HEK293 (cell line): ENCODE results near the gene SLC25A30.

Experiments used
- CTCF ChIP-seq: fragments of 450-650 bp; formaldehyde crosslinking; IDR thresholded peaks from 2 replicates; pipeline ENCODE4 v1.5.1; 2016; ENCODE audit warnings: missing biosample characterization, missing genetic modification characterization
- GLIS2 ChIP-seq: fragments of 450-650 bp; formaldehyde crosslinking; IDR thresholded peaks from 2 replicates; pipeline ENCODE4 v1.5.1; 2016; ENCODE audit warnings: missing biosample characterization, missing genetic modification characterization
- KLF9 ChIP-seq: fragments of 450-650 bp; formaldehyde crosslinking; IDR thresholded peaks from 2 replicates; pipeline ENCODE4 v1.5.1; 2016; ENCODE audit warnings: missing biosample characterization, missing genetic modification characterization, low read depth
- YY1 ChIP-seq: fragments of 450-650 bp; formaldehyde crosslinking; IDR thresholded peaks from 2 replicates; pipeline ENCODE4 v1.5.1; 2018; ENCODE audit warnings: missing biosample characterization, missing genetic modification characterization
- ZBTB48 ChIP-seq: fragments of 450-650 bp; formaldehyde crosslinking; IDR thresholded peaks from 2 replicates; pipeline ENCODE4 v1.5.1; 2016; ENCODE audit warnings: missing biosample characterization, missing genetic modification characterization
- ZBTB8A ChIP-seq: fragments of 450-650 bp; formaldehyde crosslinking; IDR thresholded peaks from 2 replicates; pipeline ENCODE4 v1.5.1; 2016; ENCODE audit warnings: missing biosample characterization, missing genetic modification characterization
- ZNF18 ChIP-seq: fragments of 450-650 bp; formaldehyde crosslinking; IDR thresholded peaks from 2 replicates; pipeline ENCODE4 v1.5.1; 2016; ENCODE audit warnings: missing biosample characterization, missing genetic modification characterization
- ZNF24 ChIP-seq: fragments of 450-650 bp; formaldehyde crosslinking; IDR thresholded peaks from 2 replicates; pipeline ENCODE4 v1.5.1; 2016; ENCODE audit warnings: missing biosample characterization, missing genetic modification characterization
- ZNF274 ChIP-seq, 2 experiments: fragments of 200-500 bp in 1 of 2; fragments of 450-650 bp in 1 of 2; sonication (Bioruptor generic) in 1 of 2; formaldehyde crosslinking in 1 of 2; IDR thresholded peaks; 2 replicates each; pipeline versions ENCODE4 v1.5.1 to v1.6.1; 2014 to 2016; ENCODE audit warnings: borderline replicate concordance in 1 of 2, inconsistent platforms in 1 of 2, low read length in 1 of 2, missing biosample characterization in 1 of 2, missing genetic modification characterization in 1 of 2
- ZNF404 ChIP-seq: fragments of 450-650 bp; formaldehyde crosslinking; IDR thresholded peaks from 2 replicates; pipeline ENCODE4 v1.5.1; 2017; ENCODE audit warnings: missing biosample characterization, missing genetic modification characterization
- ZNF658 ChIP-seq: fragments of 450-650 bp; formaldehyde crosslinking; IDR thresholded peaks from 2 replicates; pipeline ENCODE4; 2016; ENCODE audit warnings: missing biosample characterization, missing genetic modification characterization
- ZNF830 ChIP-seq: fragments of 450-650 bp; IDR thresholded peaks from 2 replicates; pipeline ENCODE4 v1.5.0; 2018; ENCODE audit warnings: missing biosample characterization, missing genetic modification characterization, low read depth, mild to moderate bottlenecking, moderate library complexity
- TF ChIP-seq, protein P1 (sequence below): fragments of 450-650 bp; formaldehyde crosslinking; IDR thresholded peaks from 2 replicates; pipeline ENCODE4 v1.5.1; 2016; ENCODE audit warnings: missing biosample characterization, missing genetic modification characterization, low read depth
- TF ChIP-seq, protein P2 (sequence below): fragments of 450-650 bp; formaldehyde crosslinking; IDR thresholded peaks from 2 replicates; pipeline ENCODE4 v1.5.1; 2016; ENCODE audit warnings: missing biosample characterization, missing genetic modification characterization

GRCh38 chr13:45451282-45451681, 33.1 kb upstream of the SLC25A30 start:
- TF ChIP-seq, protein P1, sequence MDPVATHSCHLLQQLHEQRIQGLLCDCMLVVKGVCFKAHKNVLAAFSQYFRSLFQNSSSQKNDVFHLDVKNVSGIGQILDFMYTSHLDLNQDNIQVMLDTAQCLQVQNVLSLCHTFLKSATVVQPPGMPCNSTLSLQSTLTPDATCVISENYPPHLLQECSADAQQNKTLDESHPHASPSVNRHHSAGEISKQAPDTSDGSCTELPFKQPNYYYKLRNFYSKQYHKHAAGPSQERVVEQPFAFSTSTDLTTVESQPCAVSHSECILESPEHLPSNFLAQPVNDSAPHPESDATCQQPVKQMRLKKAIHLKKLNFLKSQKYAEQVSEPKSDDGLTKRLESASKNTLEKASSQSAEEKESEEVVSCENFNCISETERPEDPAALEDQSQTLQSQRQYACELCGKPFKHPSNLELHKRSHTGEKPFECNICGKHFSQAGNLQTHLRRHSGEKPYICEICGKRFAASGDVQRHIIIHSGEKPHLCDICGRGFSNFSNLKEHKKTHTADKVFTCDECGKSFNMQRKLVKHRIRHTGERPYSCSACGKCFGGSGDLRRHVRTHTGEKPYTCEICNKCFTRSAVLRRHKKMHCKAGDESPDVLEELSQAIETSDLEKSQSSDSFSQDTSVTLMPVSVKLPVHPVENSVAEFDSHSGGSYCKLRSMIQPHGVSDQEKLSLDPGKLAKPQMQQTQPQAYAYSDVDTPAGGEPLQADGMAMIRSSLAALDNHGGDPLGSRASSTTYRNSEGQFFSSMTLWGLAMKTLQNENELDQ (tag by site-specific recombination) = no peak
- TF ChIP-seq ZNF404 (tag by site-specific recombination) = no peak
- TF ChIP-seq KLF9 (tag by site-specific recombination) = no peak
- TF ChIP-seq ZNF18 (tag by site-specific recombination) = no peak
- no peak for TF ChIP-seq ZBTB8A (tag by site-specific recombination)
- TF ChIP-seq GLIS2 (tag by site-specific recombination) = no peak
- no peak for TF ChIP-seq ZNF830 (tag by site-specific recombination)
- no peak for TF ChIP-seq CTCF (tag by site-specific recombination)
- TF ChIP-seq YY1 (tag by site-specific recombination) = no peak
- TF ChIP-seq, protein P2, sequence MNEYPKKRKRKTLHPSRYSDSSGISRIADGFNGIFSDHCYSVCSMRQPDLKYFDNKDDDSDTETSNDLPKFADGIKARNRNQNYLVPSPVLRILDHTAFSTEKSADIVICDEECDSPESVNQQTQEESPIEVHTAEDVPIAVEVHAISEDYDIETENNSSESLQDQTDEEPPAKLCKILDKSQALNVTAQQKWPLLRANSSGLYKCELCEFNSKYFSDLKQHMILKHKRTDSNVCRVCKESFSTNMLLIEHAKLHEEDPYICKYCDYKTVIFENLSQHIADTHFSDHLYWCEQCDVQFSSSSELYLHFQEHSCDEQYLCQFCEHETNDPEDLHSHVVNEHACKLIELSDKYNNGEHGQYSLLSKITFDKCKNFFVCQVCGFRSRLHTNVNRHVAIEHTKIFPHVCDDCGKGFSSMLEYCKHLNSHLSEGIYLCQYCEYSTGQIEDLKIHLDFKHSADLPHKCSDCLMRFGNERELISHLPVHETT (tag by site-specific recombination) = no peak
- TF ChIP-seq ZNF274 (IDR thresholded peaks at IDR 0.05; ENCODE audit: low read length) = no peak
- no peak for TF ChIP-seq ZNF274 (tag by site-specific recombination; IDR thresholded peaks at IDR 0.05; ENCODE audit: borderline replicate concordance)
- no peak for TF ChIP-seq ZBTB48 (tag by site-specific recombination)
- TF ChIP-seq ZNF24 (tag by site-specific recombination) = no peak
- TF ChIP-seq ZNF658 (tag by site-specific recombination) = no peak
